Activated T-helper 1 cell treated with anti-CD3 and anti-CD28 coated beads, Interleukin-12 subunit alpha, Interleukin-12 subunit beta, Interleukin-2, Interleukin-4 antibody, amounts not matched to agents 30 ng/mL and 10 ng/mL and 1 ng/mL, durations not matched to agents 14 hours and 24 hours and 36 hours (primary cell): ENCODE results near the gene ZNF814. TPM values are rescaled to one million over a fixed set of nuclear protein-coding genes. Genes with fewer than 3 reads are reported as not detected.
"Not testable (repeated sequence)": the region's sequence is repeated elsewhere in the genome, so short reads cannot be mapped to it uniquely, and the experiment has no call there.

Experiments used
- DNase-seq: peaks from one replicate; pipeline ENCODE4 v3.0.0; 2021; ENCODE audit warnings: low spot score
- H3K27ac Mint-ChIP-seq: one replicate; pipeline ENCODE4 v1.8.0; 2021; ENCODE audit warnings: mild to moderate bottlenecking, mixed read lengths
- H3K27me3 Mint-ChIP-seq: one replicate; pipeline ENCODE4 v1.8.0; 2022; ENCODE audit warnings: mild to moderate bottlenecking, moderate library complexity, mixed read lengths; ENCODE audit not compliant: insufficient read depth
- H3K36me3 Mint-ChIP-seq: one replicate; pipeline ENCODE4 v1.8.0; 2021; ENCODE audit warnings: low read depth, mixed read lengths
- H3K4me1 Mint-ChIP-seq: one replicate; pipeline ENCODE4 v1.8.0; 2021; ENCODE audit warnings: low read depth, mixed read lengths
- H3K4me3 Mint-ChIP-seq: one replicate; pipeline ENCODE4 v1.8.0; 2021; ENCODE audit warnings: mild to moderate bottlenecking, moderate library complexity, mixed read lengths
- H3K9me3 Mint-ChIP-seq: one replicate; pipeline ENCODE4 v1.8.0; 2021; ENCODE audit warnings: mixed read lengths
- intact Hi-C: fragments of 100-400 bp; cut with micrococcal nuclease; formaldehyde crosslinking; loops from one replicate; pipeline ENCODE4 v1.15.1; 2024
- total RNA-seq: library from RNA; stranded (reverse); gene quantifications from 2 replicates; pipeline ENCODE4 v1.2.3, GENCODE V29; 2022

Gene ZNF814
- total RNA-seq, 1 donor from 2014 or later, result 14.1 TPM

GRCh38 chr19:57810410-57811295 is 78.2 kb downstream of the ZNF814 start:
- not testable (repeated sequence) for DNase-seq, H3K27me3 Mint-ChIP-seq, H3K27ac Mint-ChIP-seq, H3K4me3 Mint-ChIP-seq, H3K9me3 Mint-ChIP-seq
- Mint-ChIP-seq H3K36me3 (peaks cover 47% of the 10 kb centered on the region), H3K4me1 (peaks cover 31% of the 10 kb centered on the region)
- intact Hi-C loops, result loop anchor here (10.0 kb wide), 3 partner anchors 514 to 1496 kb away; partner anchors contain the start of genes RPS5, ZNF837, ZSCAN22 and ZSCAN5A

GRCh38 chr19:57807541-57807940 is 81.3 kb downstream of the ZNF814 start:
- intact Hi-C loops, result no loop called here
- peaks cover 4% of the 10 kb centered on the region for H3K9me3 Mint-ChIP-seq
- peaks cover 54% of the 10 kb centered on the region for H3K36me3 Mint-ChIP-seq
- peaks cover 23% of the 10 kb centered on the region for H3K4me1 Mint-ChIP-seq
- no peaks in the 10 kb centered on the region for H3K27me3 Mint-ChIP-seq
- no peak overlapping the region for H3K4me3 Mint-ChIP-seq
- H3K27ac Mint-ChIP-seq, result no peak overlapping the region
- DNase-seq, result no peak

- no peak for DNase-seq
- H3K4me3 Mint-ChIP-seq, result peak overlapping the region; percentile 76
- H3K4me1 Mint-ChIP-seq, result peaks cover 23% of the 10 kb centered on the region
- H3K36me3 Mint-ChIP-seq, result peaks cover 46% of the 10 kb centered on the region
- intact Hi-C loops, result no loop called here
- no peaks in the 10 kb centered on the region for H3K27me3 Mint-ChIP-seq
- peak overlapping the region; percentile 52 for H3K27ac Mint-ChIP-seq
- peaks cover 13% of the 10 kb centered on the region for H3K9me3 Mint-ChIP-seq
Observed at GRCh38 chr19:57803594-57804325, 85.1 kb downstream of the ZNF814 start.

- H3K4me3 Mint-ChIP-seq, result peak overlapping the region; percentile 76
- no peaks in the 10 kb centered on the region for H3K27me3 Mint-ChIP-seq
- peak overlapping the region; percentile 52 for H3K27ac Mint-ChIP-seq
- intact Hi-C loops, result no loop called here
- DNase-seq, result no peak
- H3K36me3 Mint-ChIP-seq, result peaks cover 42% of the 10 kb centered on the region
- peaks cover 13% of the 10 kb centered on the region for H3K9me3 Mint-ChIP-seq
- H3K4me1 Mint-ChIP-seq, result peaks cover 23% of the 10 kb centered on the region
Observed at GRCh38 chr19:57803265-57803593, 85.6 kb downstream of the ZNF814 start.

- H3K27ac Mint-ChIP-seq, result no peak overlapping the region
- H3K4me1 Mint-ChIP-seq, result peaks cover 23% of the 10 kb centered on the region
- no peak overlapping the region for H3K4me3 Mint-ChIP-seq
- no peaks in the 10 kb centered on the region for H3K27me3 Mint-ChIP-seq
- DNase-seq, result no peak
- peaks cover 13% of the 10 kb centered on the region for H3K9me3 Mint-ChIP-seq
- H3K36me3 Mint-ChIP-seq, result peaks cover 35% of the 10 kb centered on the region
- intact Hi-C loops, result no loop called here
Observed at GRCh38 chr19:57802269-57802668, 86.6 kb downstream of the ZNF814 start.

GRCh38 chr19:57800696-57801095 is 88.1 kb downstream of the ZNF814 start:
- Mint-ChIP-seq H3K4me3 (no peak overlapping the region), H3K9me3 (peaks cover 8% of the 10 kb centered on the region), H3K36me3 (peaks cover 37% of the 10 kb centered on the region), H3K27ac (no peak overlapping the region), H3K4me1 (peaks cover 23% of the 10 kb centered on the region), H3K27me3 (no peaks in the 10 kb centered on the region)
- intact Hi-C loops, result no loop called here
- no peak for DNase-seq

Other genes with a start within 250 kb of the ZNF814 start
- gene ZSCAN4, start 220.1 kb downstream of the ZNF814 start, total RNA-seq, result not detected in 2 replicates
- gene ZNF551, start 207.1 kb downstream of the ZNF814 start, total RNA-seq, result 9.6 and 11.1 TPM in 2 replicates
- 4.6 and 4.7 TPM in 2 replicates for gene ZNF154, start 179.8 kb downstream of the ZNF814 start, total RNA-seq
- 4.9 and 5.5 TPM in 2 replicates for gene ZNF671, start 161.4 kb downstream of the ZNF814 start, total RNA-seq
- gene ZNF776, start 142.2 kb downstream of the ZNF814 start, total RNA-seq, result 6.8 and 6.9 TPM in 2 replicates
- 13.6 and 13.8 TPM in 2 replicates for gene ZNF586, start 119.4 kb downstream of the ZNF814 start, total RNA-seq
- 9.0 and 10.7 TPM in 2 replicates for gene ZNF552, start 74.1 kb downstream of the ZNF814 start, total RNA-seq
- 25.1 and 26.7 TPM in 2 replicates for gene ZNF587B, start 58.7 kb downstream of the ZNF814 start, total RNA-seq
- gene ZNF587, start 39.2 kb downstream of the ZNF814 start, total RNA-seq, result 29.4 and 29.6 TPM in 2 replicates
- 10.9 and 11.6 TPM in 2 replicates for gene ZNF417, start 27.6 kb upstream of the ZNF814 start, total RNA-seq
- gene ZNF418, start 46.4 kb upstream of the ZNF814 start, total RNA-seq, result 0.70 and 3.6 TPM in 2 replicates
- 2.5 and 3.4 TPM in 2 replicates for gene ZNF256, start 58.7 kb upstream of the ZNF814 start, total RNA-seq
- not detected in 2 replicates for gene C19orf18, start 85.5 kb upstream of the ZNF814 start, total RNA-seq
- 6.3 and 6.4 TPM in 2 replicates for gene ZNF606, start 113.8 kb upstream of the ZNF814 start, total RNA-seq
- not detected in 2 replicates for gene ZSCAN1, start 145.0 kb upstream of the ZNF814 start, total RNA-seq
- gene ZNF135, start 170.2 kb upstream of the ZNF814 start, total RNA-seq, result 0.05 and 0.16 TPM in 2 replicates
- gene ZSCAN18, start 209.2 kb upstream of the ZNF814 start, total RNA-seq, result 2.0 and 2.3 TPM in 2 replicates